ENCODE results near the gene EIF4E1B. TPM values are rescaled to one million over a fixed set of nuclear protein-coding genes. Genes with fewer than 3 reads are reported as not detected.

EIF4E1B gene
- total and polyA plus RNA-seq, 2 donors (not counting 1 experiment from before 2014, with no cell fraction given) = not detected

- Mint-ChIP-seq H3K9me3 (ENCODE audit: insufficient read depth) (no peaks in the 10 kb centered on the region), H3K4me1 (peaks cover 32% of the 10 kb centered on the region), H3K27me3 (peaks cover 14% of the 10 kb centered on the region), H3K4me3 (peak overlapping the region; percentile 85), H3K27ac (peak overlapping the region; percentile 67)
- no peaks in the 10 kb centered on the region for H3K79me2 ChIP-seq (ENCODE audit: control insufficient read depth, insufficient read depth, low read length)
- H3K4me2 ChIP-seq (replicated peaks; ENCODE audit: low read depth, low read length, poor library complexity, severe bottlenecking) = peak overlapping the region; percentile 40
- DNase-seq (no peak), ATAC-seq (ENCODE audit: low read depth) (no peak)
- peaks cover 0 to 16% (median 2%) of the 10 kb centered on the region in 4 experiments for H3K27me3 ChIP-seq (replicated peaks in 1 of 4; ENCODE audit: control extremely low read depth in 1 of 4, control insufficient read depth in 3 of 4, insufficient read depth in 4 of 4, low read length in 3 of 4)
- no peak overlapping the region for H2AFZ ChIP-seq (ENCODE audit: insufficient read depth, low read depth, low read length, poor library complexity, severe bottlenecking)
- H3K9me3 ChIP-seq (ENCODE audit: control extremely low read depth in 1 of 3, control insufficient read depth in 2 of 3, insufficient read depth in 1 of 3, low read length in 2 of 3) = no peaks in the 10 kb centered on the region
- H3K9ac ChIP-seq (ENCODE audit: low read length) = no peak overlapping the region
- peaks cover 0 to 12% of the 10 kb centered on the region in 2 experiments for H3K36me3 ChIP-seq (replicated peaks in 1 of 2; ENCODE audit: control extremely low read depth in 1 of 2, control insufficient read depth in 1 of 2, extremely low read depth in 1 of 2, insufficient read depth in 2 of 2, low read length in 1 of 2)
- ChIA-PET POLR2A (interaction anchor here (0.7 to 1.5 kb wide), 3 partner anchors 13 to 968 kb away, joined by 3 to 4 read pairs (median 4); partner anchors contain the start of gene FAF2), CTCF (interaction anchor here (0.6 to 5.6 kb wide), 44 partner anchors 9 to 596 kb away, joined by 3 to 78 read pairs (median 4); partner anchors contain the start of genes CLTB, EIF4E1B, FAF2 and GPRIN1)
- intact Hi-C loops (cut with micrococcal nuclease) = loop anchor here (1.0 to 2.0 kb wide), 2 partner anchors 13 to 299 kb away; partner anchors contain the start of gene TSPAN17
- H3K4me3 ChIP-seq (ENCODE audit: control extremely low read depth in 1 of 5, extremely low read depth in 1 of 5, insufficient read depth in 1 of 5, low read depth in 2 of 5, low read length in 4 of 5) = no peak overlapping the region
- no peaks in the 10 kb centered on the region for H4K20me1 ChIP-seq (ENCODE audit: control insufficient read depth, insufficient read depth, low read length, poor library complexity, severe bottlenecking)
- TF ChIP-seq CTCF (IDR thresholded peaks at IDR 0.05) (no peak), EZH2 (IDR thresholded peaks at IDR 0.05; ENCODE audit: borderline replicate concordance, insufficient read depth, low read depth, low read length, poor library complexity, severe bottlenecking) (no peak)
- H3K27ac ChIP-seq (ENCODE audit: low read length in 2 of 2) = no peak overlapping the region
- H3K4me1 ChIP-seq (ENCODE audit: control insufficient read depth in 2 of 2, insufficient read depth in 2 of 2, low read length in 2 of 2) = peaks cover 25 to 30% of the 10 kb centered on the region in 2 donors
- WGBS (ENCODE audit: insufficient coverage) = 78% methylated on average over 3 of the region's 4 CpGs
Measured at GRCh38 chr5:176659860-176660461, 29.5 kb downstream of the EIF4E1B start.

GRCh38 chr5:176660530-176660859 is 30.0 kb downstream of the EIF4E1B start:
- H3K9me3 Mint-ChIP-seq (ENCODE audit: insufficient read depth) = no peaks in the 10 kb centered on the region
- no peaks in the 10 kb centered on the region for H3K79me2 ChIP-seq (ENCODE audit: control insufficient read depth, insufficient read depth, low read length)
- peak overlapping the region; percentile 67 for H3K27ac Mint-ChIP-seq
- peaks cover 32% of the 10 kb centered on the region for H3K4me1 Mint-ChIP-seq
- H3K9me3 ChIP-seq (ENCODE audit: control extremely low read depth in 1 of 3, control insufficient read depth in 2 of 3, insufficient read depth in 1 of 3, low read length in 2 of 3) = no peaks in the 10 kb centered on the region
- H3K36me3 ChIP-seq (replicated peaks in 1 of 2; ENCODE audit: control extremely low read depth in 1 of 2, control insufficient read depth in 1 of 2, extremely low read depth in 1 of 2, insufficient read depth in 2 of 2, low read length in 1 of 2) = peaks cover 0 to 7% of the 10 kb centered on the region in 2 experiments
- ChIA-PET POLR2A (interaction anchor here (0.7 to 1.5 kb wide), 3 partner anchors 14 to 968 kb away, joined by 3 to 4 read pairs (median 4); partner anchors contain the start of gene FAF2), CTCF (interaction anchor here (0.6 to 5.6 kb wide), 51 partner anchors 8 to 595 kb away, joined by 3 to 78 read pairs (median 4); partner anchors contain the start of genes CLTB, EIF4E1B, FAF2 and GPRIN1)
- H3K27ac ChIP-seq (ENCODE audit: low read length in 2 of 2) = no peak overlapping the region
- peaks cover 18% of the 10 kb centered on the region for H3K27me3 Mint-ChIP-seq
- H3K4me3 ChIP-seq (ENCODE audit: control extremely low read depth in 1 of 5, extremely low read depth in 1 of 5, insufficient read depth in 1 of 5, low read depth in 2 of 5, low read length in 4 of 5) = no peak overlapping the region
- no peak overlapping the region for H3K9ac ChIP-seq (ENCODE audit: low read length)
- H3K4me3 Mint-ChIP-seq = no peak overlapping the region
- peak overlapping the region; percentile 40 for H3K4me2 ChIP-seq (replicated peaks; ENCODE audit: low read depth, low read length, poor library complexity, severe bottlenecking)
- DNase-seq (no peak), ATAC-seq (ENCODE audit: low read depth) (no peak)
- TF ChIP-seq EZH2 (IDR thresholded peaks at IDR 0.05; ENCODE audit: borderline replicate concordance, insufficient read depth, low read depth, low read length, poor library complexity, severe bottlenecking) (no peak), CTCF (IDR thresholded peaks at IDR 0.05) (no peak)
- H3K4me1 ChIP-seq (ENCODE audit: control insufficient read depth in 2 of 2, insufficient read depth in 2 of 2, low read length in 2 of 2) = peaks cover 25 to 30% of the 10 kb centered on the region in 2 donors
- no peaks in the 10 kb centered on the region for H4K20me1 ChIP-seq (ENCODE audit: control insufficient read depth, insufficient read depth, low read length, poor library complexity, severe bottlenecking)
- peaks cover 0 to 16% (median 2%) of the 10 kb centered on the region in 4 experiments for H3K27me3 ChIP-seq (replicated peaks in 1 of 4; ENCODE audit: control extremely low read depth in 1 of 4, control insufficient read depth in 3 of 4, insufficient read depth in 4 of 4, low read length in 3 of 4)
- H2AFZ ChIP-seq (ENCODE audit: insufficient read depth, low read depth, low read length, poor library complexity, severe bottlenecking) = peak overlapping the region; percentile 34
- 9% methylated on average over 1 of the region's 1 CpG for WGBS (ENCODE audit: insufficient coverage)
- intact Hi-C loops (cut with micrococcal nuclease) = loop anchor here (1.0 kb wide), 1 partner anchor 13 kb away; the partner anchor contains the start of gene TSPAN17
